Measurements from ENCODE around the gene ATP6V0C.

DNA sequence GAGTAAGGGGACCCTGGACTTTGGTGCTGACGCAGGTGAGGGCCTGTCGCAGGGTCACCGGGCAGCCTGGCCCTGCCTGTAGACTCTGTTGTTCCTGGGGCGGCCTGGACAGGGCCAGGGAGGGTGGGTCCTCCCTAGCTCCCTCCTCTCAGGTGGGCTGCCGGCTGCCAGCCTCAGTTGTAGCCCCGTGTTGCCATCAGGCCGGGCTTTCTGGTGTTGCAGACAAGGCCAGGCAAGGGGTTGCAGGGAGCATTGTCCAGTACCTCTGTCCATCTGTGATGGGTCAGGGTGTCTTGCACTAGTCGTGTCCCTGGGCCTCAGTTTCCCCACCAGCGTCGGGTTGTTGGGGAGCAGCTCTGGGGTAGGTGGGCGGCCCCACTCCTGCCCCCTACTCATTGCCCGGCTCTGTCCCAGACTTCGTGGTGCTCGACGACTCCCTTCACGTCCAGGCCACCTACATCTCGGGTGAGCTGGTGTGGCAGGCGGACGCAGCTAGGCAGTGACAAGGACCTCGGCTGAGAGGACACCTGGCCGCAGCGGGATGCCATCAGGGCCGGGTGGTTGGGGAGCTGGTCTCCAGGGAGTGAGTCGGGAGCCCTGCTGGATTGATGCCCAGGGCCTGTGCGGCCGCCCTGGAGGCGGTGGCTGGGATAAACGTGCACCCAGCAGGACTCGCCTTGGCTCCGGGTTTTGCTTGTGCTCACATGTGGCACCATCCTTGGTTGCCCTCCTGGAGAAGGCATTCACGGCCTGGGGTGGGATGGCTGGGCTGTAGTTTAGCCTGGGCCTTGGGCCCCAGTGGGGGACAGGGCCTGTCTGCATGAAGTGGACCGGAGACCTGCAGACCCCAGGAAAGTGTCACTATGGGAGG is 15.5 kb downstream of the ATP6V0C start:
- TF ChIP-seq, protein P1, sequence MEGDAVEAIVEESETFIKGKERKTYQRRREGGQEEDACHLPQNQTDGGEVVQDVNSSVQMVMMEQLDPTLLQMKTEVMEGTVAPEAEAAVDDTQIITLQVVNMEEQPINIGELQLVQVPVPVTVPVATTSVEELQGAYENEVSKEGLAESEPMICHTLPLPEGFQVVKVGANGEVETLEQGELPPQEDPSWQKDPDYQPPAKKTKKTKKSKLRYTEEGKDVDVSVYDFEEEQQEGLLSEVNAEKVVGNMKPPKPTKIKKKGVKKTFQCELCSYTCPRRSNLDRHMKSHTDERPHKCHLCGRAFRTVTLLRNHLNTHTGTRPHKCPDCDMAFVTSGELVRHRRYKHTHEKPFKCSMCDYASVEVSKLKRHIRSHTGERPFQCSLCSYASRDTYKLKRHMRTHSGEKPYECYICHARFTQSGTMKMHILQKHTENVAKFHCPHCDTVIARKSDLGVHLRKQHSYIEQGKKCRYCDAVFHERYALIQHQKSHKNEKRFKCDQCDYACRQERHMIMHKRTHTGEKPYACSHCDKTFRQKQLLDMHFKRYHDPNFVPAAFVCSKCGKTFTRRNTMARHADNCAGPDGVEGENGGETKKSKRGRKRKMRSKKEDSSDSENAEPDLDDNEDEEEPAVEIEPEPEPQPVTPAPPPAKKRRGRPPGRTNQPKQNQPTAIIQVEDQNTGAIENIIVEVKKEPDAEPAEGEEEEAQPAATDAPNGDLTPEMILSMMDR (IDR thresholded peaks at IDR 0.05 in 4 of 5, conservative IDR thresholded peaks at IDR 0.05 in 1 of 5) = no peak
- TF ChIP-seq POLR2A (IDR thresholded peaks at IDR 0.05) = no peak

Data from gastrocnemius medialis (tissue), 4 donors.